ENCODE measurements around the gene CTIF.
"Not testable (repeated sequence)": the region's sequence is repeated elsewhere in the genome, so short reads cannot be mapped to it uniquely, and the experiment has no call there.

CTIF gene

DNA sequence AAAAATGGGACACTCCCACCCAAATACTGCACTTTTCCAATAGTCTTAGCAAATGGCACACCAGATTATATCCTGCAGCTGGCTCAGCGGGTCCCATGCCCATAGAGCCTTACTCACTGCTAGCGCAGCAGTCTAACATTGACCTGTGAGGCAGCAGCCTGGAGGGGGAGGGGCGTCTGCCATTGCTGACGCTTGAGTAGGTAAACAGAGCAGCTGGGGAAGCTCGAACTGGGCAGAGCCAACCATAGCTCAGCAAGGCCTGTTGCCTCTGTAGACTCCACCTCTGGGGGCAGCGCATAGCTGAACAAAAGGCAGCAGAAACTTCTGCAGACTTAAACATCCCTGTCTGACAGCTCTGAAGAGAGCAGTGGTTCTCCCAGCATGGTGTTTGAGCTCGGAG, 110.4 kb downstream of the CTIF start:
- no peak for DNase-seq

GRCh38 chr18:48654591-48654990, 115.8 kb downstream of the CTIF start:
- DNase-seq: not testable (repeated sequence)

GRCh38 chr18:48655508-48655907, 116.7 kb downstream of the CTIF start:
- DNase-seq: no peak

DNA sequence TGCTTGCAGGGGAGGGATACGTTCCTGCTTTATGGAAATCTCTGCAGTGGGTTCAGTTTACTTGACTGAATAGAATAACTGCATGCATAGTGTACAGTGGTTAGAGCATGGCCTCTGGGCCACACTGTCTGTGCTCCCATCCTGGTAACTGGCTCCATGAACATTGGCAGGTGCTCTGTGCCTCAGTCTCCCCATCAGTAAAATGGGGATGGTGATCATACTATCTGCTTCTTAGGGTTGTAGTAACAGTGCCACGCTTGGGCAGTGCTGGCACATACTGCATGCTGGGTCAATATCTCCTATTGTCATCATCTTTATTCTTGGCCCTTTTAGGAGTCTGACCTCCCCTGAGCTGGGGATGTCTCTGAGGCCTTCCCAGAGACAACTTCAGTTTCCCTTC, 117.3 kb downstream of the CTIF start:
- DNase-seq: no peak

- no peak for DNase-seq
Measured at GRCh38 chr18:48656582-48656981, 117.8 kb downstream of the CTIF start.

- DNase-seq: no peak
Measured at GRCh38 chr18:48657447-48658120, 118.8 kb downstream of the CTIF start.

DNA sequence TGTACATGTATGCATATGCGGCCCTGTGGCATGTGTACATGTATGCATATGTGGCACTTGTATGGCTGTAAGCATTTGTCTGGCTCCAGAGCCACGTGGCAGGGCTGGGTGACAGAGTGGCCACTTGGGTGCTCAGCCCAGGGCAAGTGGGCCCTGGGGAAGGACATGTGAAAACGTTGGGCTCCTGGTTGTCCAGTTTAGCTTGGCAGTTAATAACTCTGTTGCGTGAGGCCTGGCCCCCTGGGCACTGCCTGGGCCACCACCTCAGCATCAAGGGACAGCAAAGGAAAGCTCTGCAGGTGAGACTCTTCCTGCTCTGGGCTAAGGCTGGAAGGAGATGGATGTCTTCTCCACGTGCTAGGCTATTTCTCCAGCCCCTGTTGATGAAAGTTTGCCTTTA, 119.9 kb downstream of the CTIF start:
- no peak for DNase-seq

DNA sequence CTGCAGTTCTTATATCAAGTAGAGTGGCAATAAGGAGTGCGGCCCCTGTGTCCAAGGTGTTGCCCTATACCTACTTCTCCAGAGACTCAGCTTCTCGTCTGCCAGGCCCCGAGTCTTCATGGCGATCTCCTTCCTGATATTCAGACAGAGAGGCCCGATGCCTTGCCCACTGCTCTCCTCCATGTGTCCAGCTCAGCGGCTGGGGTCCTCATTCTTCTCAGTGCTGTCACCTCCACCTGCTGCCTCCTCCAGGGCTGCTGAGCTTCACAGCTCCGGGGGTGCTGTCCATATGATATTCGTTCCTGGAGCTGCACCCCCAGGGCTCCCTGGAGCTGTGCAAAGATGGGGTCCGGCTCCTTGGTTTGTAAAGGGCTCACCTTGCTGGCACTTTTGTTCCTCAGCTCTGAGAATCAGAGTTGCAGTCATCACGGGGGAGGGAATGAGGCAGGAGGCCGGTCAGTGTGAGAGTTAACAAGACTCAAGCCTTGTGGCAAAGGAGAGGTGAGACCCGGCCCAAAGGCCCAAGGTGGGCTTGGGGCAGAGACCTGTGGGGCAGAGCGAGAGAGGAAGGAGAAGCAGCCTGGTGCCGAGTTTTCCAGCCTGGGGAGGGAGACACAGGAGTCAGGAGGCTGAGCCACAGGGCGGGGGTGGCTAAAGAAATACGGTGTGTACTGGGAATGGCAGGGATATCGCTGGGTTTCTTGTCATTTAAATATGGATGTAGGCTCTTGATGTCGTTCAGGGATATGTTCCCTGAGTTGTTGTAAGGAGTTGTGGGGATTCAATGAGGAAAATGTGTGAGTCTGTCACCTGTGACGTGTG, 120.6 kb downstream of the CTIF start:
- DNase-seq: no peak

DNA sequence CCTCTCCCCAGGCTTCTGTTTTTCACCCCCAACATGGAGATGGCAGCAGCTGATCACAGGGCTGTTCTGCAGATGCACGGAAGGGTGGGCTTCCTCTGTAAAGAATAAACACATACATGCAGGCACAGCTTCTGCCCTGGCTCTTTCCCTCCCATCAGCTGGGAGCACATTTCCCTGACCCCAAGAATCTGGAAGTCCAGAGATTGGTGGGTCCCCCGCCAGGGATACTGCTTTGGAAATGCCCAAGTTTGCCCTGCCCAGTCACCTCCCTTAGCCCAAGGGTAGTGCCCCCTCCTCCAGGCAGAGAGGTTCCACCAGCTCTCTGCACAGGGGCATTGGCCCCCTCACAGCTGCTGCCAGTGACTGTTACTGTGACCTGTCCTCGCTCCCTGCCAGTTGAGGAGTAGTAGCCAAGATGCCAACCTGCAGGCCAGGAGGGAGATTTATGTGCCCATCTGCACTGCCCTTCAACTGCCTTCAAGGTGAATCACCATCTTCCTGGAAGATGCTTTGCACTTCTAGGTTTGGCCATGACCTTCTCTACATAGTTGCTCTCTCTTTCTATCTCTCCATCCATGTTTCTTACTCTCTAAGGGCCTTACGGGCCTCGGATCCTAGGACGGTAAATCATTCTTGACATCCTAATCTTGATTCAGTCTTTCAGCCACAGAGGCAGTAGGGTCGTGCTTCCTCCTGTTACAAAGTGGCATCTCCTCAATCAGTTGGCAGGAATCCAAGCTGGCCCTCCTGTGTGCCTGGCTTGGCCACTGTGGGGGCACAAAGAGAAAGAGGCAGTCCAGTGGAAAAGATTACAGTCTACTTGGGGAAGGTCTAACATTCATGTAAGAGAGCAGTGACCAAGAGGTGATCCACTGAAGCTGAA, 121.8 kb downstream of the CTIF start:
- no peak for DNase-seq

DNA sequence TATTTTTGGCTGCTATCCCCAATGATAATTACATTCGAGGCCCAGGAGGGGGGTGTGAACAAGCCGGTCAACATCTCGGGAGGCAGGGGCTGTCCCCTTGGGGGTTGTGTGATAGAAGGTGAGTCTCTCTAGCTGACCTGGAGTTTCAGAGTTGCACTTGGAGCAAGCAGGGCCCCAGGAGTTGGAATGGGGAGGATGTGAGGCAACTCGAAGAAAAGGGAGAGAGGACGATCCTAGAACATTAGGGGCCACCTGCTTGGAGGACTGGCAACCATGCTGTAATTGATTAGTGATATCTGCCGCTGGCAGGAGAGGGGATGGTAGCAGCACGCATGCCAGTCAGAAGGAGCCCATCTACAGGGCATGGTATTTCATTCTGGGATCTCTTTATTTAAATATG, 122.6 kb downstream of the CTIF start:
- no peak for DNase-seq

DNA sequence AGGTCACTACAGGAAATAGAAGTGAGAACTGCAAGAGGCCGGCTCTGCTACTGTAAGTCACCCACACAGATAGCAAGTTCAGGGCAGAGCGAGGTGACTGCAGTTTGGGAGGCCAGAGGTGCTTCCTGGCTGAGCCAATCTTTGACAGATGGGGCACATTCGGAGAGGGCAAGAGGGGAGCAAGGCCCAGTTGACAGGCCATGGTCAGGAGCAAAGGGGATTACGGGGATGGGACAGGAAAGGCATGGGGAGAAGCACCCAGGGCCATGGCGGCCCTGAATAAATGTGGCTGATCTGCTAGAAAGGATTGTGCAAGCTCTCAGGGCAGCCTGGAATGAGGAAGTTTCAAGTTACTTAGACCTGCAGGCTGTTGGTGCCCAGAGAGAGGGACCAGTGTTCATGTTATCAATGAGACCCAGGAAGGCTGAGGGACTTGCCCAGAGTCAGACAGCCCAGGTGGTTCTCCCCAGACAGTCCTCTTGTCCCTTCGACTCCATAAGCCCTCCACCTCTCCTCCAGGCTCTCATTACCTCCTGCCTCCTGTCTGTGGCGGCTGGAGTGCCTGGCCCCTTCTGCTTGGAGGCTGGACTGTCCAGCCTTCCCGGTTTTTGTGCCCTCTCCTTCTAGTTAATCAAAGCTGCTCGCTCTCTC, 123.3 kb downstream of the CTIF start:
- no peak for DNase-seq

- no peak for DNase-seq
Measured at GRCh38 chr18:48663096-48663930, 124.5 kb downstream of the CTIF start.

- peak; percentile 57 for DNase-seq
Measured at GRCh38 chr18:48663931-48664847, 125.4 kb downstream of the CTIF start.

GRCh38 chr18:48665654-48666053, 126.8 kb downstream of the CTIF start:
- DNase-seq: no peak

- DNase-seq: no peak
Measured at GRCh38 chr18:48666613-48667012, 127.8 kb downstream of the CTIF start.

DNA sequence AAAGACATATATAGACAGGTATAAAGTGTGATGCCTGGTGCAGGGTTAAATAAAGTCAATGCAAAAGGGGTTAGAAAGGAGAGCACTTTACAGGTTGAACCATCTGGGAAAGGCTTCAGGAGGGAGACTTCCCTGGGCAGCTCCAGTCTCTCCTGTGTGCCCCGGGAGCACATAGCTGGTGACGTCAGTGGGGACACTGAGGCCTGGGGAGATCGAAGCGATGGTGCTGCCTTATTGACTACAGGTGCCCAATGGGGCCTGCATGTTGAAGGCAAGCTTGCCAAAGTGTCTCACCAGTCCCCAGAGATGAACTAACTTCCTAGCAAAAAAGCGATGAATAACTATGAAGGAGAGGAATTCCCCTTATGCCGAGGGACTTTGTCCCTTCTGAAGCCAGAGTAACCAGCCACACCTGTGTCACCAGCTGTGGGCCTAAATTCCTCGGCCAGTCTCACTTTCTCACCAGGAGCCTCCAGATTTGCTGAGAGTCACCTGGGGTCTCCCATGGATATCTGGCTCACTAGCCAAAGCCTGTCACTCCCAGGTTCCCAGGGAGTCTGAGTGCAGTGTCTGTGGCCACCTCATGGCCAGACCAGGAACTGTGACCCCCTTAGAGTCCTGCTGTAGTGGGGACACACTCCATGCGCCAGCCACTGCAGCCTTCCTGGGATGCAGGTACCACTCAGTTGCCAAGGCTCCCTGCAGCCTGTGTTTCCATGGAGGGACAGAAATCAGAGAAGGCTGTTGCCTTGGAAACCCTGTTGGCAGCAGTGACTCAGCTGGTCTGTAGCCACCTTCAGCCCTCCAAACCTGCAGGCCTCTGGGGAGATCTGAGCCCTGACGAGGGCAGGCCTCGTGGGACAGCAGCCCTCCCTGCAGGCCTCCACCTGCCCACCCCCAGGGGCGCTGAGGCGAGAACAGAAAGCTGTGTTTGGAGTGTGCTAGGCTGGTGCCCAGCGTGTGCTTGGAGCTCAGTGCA, 128.7 kb downstream of the CTIF start:
- no peak for DNase-seq

DNA sequence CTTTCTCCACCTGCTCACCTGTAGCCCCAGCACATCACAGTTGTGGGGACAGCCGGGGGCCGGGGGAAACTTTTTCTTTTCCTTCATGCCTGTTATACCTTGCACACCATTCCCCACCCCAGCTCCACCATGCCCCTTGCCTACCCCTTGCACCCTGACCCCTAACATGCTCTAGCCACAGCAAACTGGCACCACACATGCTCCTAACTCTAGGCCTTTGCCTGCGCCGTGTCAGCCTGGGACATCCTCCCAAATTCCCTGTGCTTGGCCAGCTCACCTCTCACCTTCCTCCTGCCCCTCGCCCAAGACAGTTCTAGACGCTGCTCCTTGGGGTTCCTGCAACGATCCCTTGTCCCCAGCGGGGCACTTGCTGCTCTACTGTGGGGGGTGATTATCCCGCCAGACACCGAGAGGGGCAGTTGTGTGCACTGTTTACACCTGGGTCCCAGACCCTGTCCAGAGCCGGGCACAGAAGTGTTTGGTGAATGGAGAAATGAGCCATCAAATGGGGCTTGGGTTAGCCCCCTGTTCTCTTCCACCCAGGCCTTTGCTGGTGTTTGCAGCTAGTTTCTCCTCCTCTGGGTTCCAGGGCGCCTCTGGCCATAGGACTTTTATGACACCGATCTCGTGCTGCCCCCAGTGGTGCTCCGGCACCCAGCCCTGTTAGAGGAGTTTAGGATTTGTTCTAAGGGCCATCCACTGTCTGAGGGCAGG, 129.8 kb downstream of the CTIF start:
- DNase-seq: no peak

GRCh38 chr18:48669180-48669675, 130.4 kb downstream of the CTIF start:
- no peak for DNase-seq
